ENCODE data around the gene GMDS. TPM values are rescaled to one million over a fixed set of nuclear protein-coding genes. Genes with fewer than 3 reads are reported as not detected.

GMDS gene
- total RNA-seq, 4 donors from 2014 or later = 9.5 to 32.8 (median 22.4) TPM

DNA sequence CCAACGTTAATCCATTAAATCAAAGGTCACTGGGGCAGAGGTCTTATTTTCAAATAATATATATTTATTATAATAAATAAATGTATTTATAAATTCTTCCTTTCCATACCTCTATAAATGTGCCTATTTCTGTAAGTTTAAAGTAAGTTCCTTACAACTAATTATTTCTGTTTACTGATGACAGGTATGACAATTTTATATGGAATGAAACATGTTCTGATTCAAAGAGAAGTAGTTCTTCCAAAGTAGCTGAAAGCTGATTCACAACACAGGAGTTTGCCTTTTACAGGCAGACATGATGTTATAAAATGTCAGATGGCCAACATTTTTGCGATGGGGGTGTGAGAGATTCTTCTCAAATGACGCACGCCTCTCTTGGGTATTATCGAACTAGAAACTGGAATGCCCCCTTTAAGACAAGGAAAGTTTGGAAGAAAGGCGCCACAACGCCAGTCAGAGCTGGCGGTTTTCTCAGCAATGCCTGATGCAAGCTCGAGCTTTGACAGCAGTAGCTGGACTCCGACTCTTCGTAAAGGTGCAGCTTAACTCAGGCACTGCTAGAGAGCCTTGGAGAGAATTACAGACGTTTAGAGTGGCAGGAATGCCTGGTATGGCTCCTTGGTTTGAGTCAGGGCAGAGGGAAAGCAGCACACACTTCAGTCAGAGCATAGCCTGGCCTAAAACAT is 543.6 kb downstream of the GMDS start:
- TF ChIP-seq, protein P1, sequence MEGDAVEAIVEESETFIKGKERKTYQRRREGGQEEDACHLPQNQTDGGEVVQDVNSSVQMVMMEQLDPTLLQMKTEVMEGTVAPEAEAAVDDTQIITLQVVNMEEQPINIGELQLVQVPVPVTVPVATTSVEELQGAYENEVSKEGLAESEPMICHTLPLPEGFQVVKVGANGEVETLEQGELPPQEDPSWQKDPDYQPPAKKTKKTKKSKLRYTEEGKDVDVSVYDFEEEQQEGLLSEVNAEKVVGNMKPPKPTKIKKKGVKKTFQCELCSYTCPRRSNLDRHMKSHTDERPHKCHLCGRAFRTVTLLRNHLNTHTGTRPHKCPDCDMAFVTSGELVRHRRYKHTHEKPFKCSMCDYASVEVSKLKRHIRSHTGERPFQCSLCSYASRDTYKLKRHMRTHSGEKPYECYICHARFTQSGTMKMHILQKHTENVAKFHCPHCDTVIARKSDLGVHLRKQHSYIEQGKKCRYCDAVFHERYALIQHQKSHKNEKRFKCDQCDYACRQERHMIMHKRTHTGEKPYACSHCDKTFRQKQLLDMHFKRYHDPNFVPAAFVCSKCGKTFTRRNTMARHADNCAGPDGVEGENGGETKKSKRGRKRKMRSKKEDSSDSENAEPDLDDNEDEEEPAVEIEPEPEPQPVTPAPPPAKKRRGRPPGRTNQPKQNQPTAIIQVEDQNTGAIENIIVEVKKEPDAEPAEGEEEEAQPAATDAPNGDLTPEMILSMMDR (IDR thresholded peaks at IDR 0.05) = no peak
- TF ChIP-seq POLR2A (IDR thresholded peaks at IDR 0.05) = no peak
- intact Hi-C loops (cut with DNase I) = no loop called here
- 44 to 60% methylated on average over 12 of the region's 12 CpGs for WGBS, 2 donors
- DNase-seq = no peak
- H3K4me1 ChIP-seq = peaks cover 11 to 20% of the 10 kb centered on the region in 2 donors
- H3K36me3 ChIP-seq = no peaks in the 10 kb centered on the region
- no peaks in the 10 kb centered on the region for H3K9me3 ChIP-seq
- no peaks in the 10 kb centered on the region for H3K27me3 ChIP-seq
- no peak overlapping the region for H3K4me3 ChIP-seq (replicated peaks in 1 of 3)
- peak overlapping the region in 1 of 3 donors; percentile 20 for H3K27ac ChIP-seq

DNA sequence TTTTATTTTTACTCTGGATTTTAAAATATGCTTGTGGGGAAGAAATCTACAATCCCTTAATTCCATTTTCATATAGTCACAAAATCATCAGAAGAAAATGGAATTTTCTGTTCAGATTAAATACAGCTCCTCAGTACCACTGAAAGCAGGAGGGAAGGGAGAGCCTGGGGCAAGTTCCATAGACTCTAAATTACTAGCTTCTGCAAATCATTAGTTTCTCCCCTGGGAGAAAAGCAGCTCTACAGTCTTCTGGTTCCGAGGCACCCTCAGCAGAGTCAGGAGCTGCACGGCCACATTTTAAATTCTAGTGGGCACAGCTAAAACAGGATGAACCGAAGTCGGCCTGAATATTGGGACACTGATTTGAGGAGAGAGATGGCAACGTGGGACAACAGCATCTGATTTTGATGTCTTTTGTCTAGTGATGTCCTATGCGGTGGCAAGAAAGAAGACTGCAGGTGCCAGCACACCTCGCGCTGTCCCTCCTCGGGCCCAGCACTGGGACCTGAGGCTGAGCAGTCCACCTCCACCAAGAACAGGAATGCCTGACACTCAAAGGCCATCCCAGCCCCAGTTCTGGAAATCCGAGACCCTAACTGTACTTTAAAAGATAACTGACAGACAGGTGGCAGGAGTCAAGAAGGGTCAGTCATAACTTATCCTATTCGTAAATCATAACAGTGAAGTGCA is 545.0 kb downstream of the GMDS start:
- Histone ChIP-seq H3K9me3 (no peaks in the 10 kb centered on the region), H3K36me3 (no peaks in the 10 kb centered on the region), H3K4me3 (replicated peaks in 1 of 3) (no peak overlapping the region), H3K27me3 (no peaks in the 10 kb centered on the region), H3K27ac (no peak overlapping the region), H3K4me1 (peaks cover 17 to 20% of the 10 kb centered on the region in 2 donors)
- TF ChIP-seq, protein P1 (IDR thresholded peaks at IDR 0.05) = no peak
- no peak for TF ChIP-seq POLR2A (IDR thresholded peaks at IDR 0.05)
- 77 to 93% methylated on average over 6 to 11 of the region's 11 CpGs for WGBS, 2 donors
- no peak for DNase-seq
- intact Hi-C loops (cut with DNase I) = no loop called here

- DNase-seq = no peak
- H3K36me3 ChIP-seq = no peaks in the 10 kb centered on the region
- H3K9me3 ChIP-seq = no peaks in the 10 kb centered on the region
- no peak for TF ChIP-seq POLR2A (IDR thresholded peaks at IDR 0.05)
- H3K4me1 ChIP-seq = peaks cover 7 to 17% of the 10 kb centered on the region in 2 donors
- intact Hi-C loops (cut with DNase I) = no loop called here
- 69 to 70% methylated on average over 11 of the region's 11 CpGs for WGBS, 2 donors
- no peak overlapping the region for H3K27ac ChIP-seq
- no peaks in the 10 kb centered on the region for H3K27me3 ChIP-seq
- no peak overlapping the region for H3K4me3 ChIP-seq (replicated peaks in 1 of 3)
These were observed 546.9 kb downstream of the GMDS start for GRCh38 chr6:1698527-1698926.

DNA sequence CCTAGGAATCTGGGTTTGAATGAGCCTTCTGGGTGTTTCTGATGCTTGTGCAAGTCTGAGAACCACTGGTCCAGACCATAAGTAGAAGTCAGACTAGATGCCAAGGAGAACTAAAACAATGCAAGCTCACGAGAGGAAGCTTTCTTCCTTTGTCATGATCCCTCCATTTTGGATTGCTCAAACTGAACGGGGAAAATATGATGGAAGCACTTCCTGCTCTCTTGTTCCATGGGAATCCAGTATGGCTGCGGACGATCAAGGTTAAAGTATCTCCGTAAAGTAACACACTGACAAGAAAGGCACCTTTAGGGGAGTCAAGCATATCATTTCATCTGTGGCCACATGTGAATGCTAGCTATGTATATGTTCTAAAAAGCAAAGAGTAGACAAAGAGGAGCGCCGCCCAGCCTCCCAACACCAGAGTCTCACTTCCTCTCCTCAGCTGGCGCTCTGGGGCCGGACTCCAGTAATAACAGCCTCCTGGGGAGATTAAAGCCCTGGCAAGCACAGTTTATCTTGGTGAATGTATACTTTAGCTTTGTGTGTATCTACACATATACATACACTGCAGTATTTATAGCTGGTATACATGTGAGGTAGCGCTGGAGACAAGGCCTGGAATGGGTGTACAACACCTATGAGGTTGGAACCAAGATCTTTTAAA is 547.6 kb downstream of the GMDS start:
- intact Hi-C loops (cut with DNase I) = no loop called here
- 91 to 94% methylated on average over 10 of the region's 10 CpGs for WGBS, 2 donors

DNA sequence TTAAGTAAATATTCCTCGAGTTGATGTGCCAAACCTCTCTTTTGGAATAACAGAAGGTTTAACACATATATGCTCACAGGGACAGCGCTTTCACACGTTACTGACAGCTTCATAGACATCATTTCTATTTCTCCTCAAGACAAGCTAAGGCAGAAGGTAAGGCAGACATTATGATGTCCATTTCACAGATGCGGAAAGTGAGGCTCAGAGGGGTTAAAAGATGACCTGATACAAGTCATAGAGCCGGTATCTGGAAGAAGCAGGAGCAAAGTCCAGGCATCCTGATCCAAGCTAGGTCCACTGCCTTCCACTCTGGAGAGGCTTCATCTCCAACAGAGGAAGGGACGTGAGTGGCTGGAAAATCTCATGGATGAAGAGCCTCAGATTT is 548.9 kb downstream of the GMDS start:
- H3K36me3 ChIP-seq = no peaks in the 10 kb centered on the region
- TF ChIP-seq, protein P1 (IDR thresholded peaks at IDR 0.05) = no peak
- TF ChIP-seq POLR2A (IDR thresholded peaks at IDR 0.05) = no peak
- DNase-seq = no peak
- no peaks in the 10 kb centered on the region for H3K27me3 ChIP-seq
- WGBS, 2 donors = 83 to 84% methylated on average over 6 of the region's 6 CpGs
- H3K4me1 ChIP-seq = peaks cover 7 to 17% of the 10 kb centered on the region in 2 donors
- intact Hi-C loops (cut with DNase I) = no loop called here
- H3K4me3 ChIP-seq (replicated peaks in 1 of 3) = no peak overlapping the region
- no peaks in the 10 kb centered on the region for H3K9me3 ChIP-seq
- no peak overlapping the region for H3K27ac ChIP-seq

More for the DNA sequence above, 547.6 kb downstream of the GMDS start:
- no peak for DNase-seq
- H3K9me3 ChIP-seq = no peaks in the 10 kb centered on the region
- H3K36me3 ChIP-seq = no peaks in the 10 kb centered on the region
- TF ChIP-seq, protein P1 (IDR thresholded peaks at IDR 0.05) = no peak
- no peak for TF ChIP-seq POLR2A (IDR thresholded peaks at IDR 0.05)
- no peaks in the 10 kb centered on the region for H3K27me3 ChIP-seq
- H3K27ac ChIP-seq = no peak overlapping the region
- H3K4me1 ChIP-seq = peaks cover 7 to 17% of the 10 kb centered on the region in 2 donors
- H3K4me3 ChIP-seq (replicated peaks in 1 of 3) = no peak overlapping the region
